Measurements from ENCODE around the gene TMA16. TPM values are rescaled to one million over a fixed set of nuclear protein-coding genes. Genes with fewer than 3 reads are reported as not detected.

TMA16 gene
- total RNA-seq, 1 donor from 2014 or later = 22.2 TPM

GRCh38 chr4:163467082-163467770, 27.3 kb upstream of the TMA16 start:
- Mint-ChIP-seq H3K4me1 (ENCODE audit: low read depth) (no peaks in the 10 kb centered on the region), H3K9me3 (ENCODE audit: low read depth) (no peaks in the 10 kb centered on the region), H3K36me3 (ENCODE audit: low read depth) (no peaks in the 10 kb centered on the region), H3K27me3 (ENCODE audit: low read depth) (peaks cover 25% of the 10 kb centered on the region), H3K4me3 (ENCODE audit: unreplicated experiment) (no peak overlapping the region), H3K27ac (ENCODE audit: unreplicated experiment) (no peak overlapping the region)
- no peak for TF ChIP-seq CTCF (IDR thresholded peaks at IDR 0.05)
- DNase-seq (ENCODE audit: low spot score) = no peak

GRCh38 chr4:163470391-163470790, 24.1 kb upstream of the TMA16 start:
- Mint-ChIP-seq H3K27me3 (ENCODE audit: low read depth) (peaks cover 25% of the 10 kb centered on the region), H3K36me3 (ENCODE audit: low read depth) (no peaks in the 10 kb centered on the region), H3K9me3 (ENCODE audit: low read depth) (no peaks in the 10 kb centered on the region), H3K4me3 (ENCODE audit: unreplicated experiment) (no peak overlapping the region), H3K4me1 (ENCODE audit: low read depth) (no peaks in the 10 kb centered on the region), H3K27ac (ENCODE audit: unreplicated experiment) (no peak overlapping the region)
- no peak for TF ChIP-seq CTCF (IDR thresholded peaks at IDR 0.05)
- no peak for DNase-seq (ENCODE audit: low spot score)

GRCh38 chr4:163473130-163473529, 21.4 kb upstream of the TMA16 start:
- H3K27me3 Mint-ChIP-seq (ENCODE audit: low read depth) = peaks cover 25% of the 10 kb centered on the region
- H3K4me1 Mint-ChIP-seq (ENCODE audit: low read depth) = no peaks in the 10 kb centered on the region
- H3K36me3 Mint-ChIP-seq (ENCODE audit: low read depth) = no peaks in the 10 kb centered on the region
- H3K4me3 Mint-ChIP-seq (ENCODE audit: unreplicated experiment) = no peak overlapping the region
- no peak for TF ChIP-seq CTCF (IDR thresholded peaks at IDR 0.05)
- no peaks in the 10 kb centered on the region for H3K9me3 Mint-ChIP-seq (ENCODE audit: low read depth)
- no peak overlapping the region for H3K27ac Mint-ChIP-seq (ENCODE audit: unreplicated experiment)
- no peak for DNase-seq (ENCODE audit: low spot score)

- Mint-ChIP-seq H3K36me3 (ENCODE audit: low read depth) (no peaks in the 10 kb centered on the region), H3K9me3 (ENCODE audit: low read depth) (no peaks in the 10 kb centered on the region), H3K27ac (ENCODE audit: unreplicated experiment) (no peak within 1 kb of the TSS), H3K4me1 (ENCODE audit: low read depth) (no peaks in the 10 kb centered on the region), H3K4me3 (ENCODE audit: unreplicated experiment) (no peak within 1 kb of the TSS), H3K27me3 (ENCODE audit: low read depth) (peaks cover 25% of the 10 kb centered on the region)
- DNase-seq (ENCODE audit: low spot score) = no peak
- no peak for TF ChIP-seq CTCF (IDR thresholded peaks at IDR 0.05)
These were observed 20.9 kb upstream of the TMA16 start, which contains the start of gene TKTL2 for GRCh38 chr4:163473576-163473975. TKTL2 (minus strand) TSS chr4:163473754; CDS start chr4:163473734, 20 bp downstream.

GRCh38 chr4:163474027-163474426, 20.5 kb upstream of the TMA16 start:
- peaks cover 24% of the 10 kb centered on the region for H3K27me3 Mint-ChIP-seq (ENCODE audit: low read depth)
- H3K4me1 Mint-ChIP-seq (ENCODE audit: low read depth) = no peaks in the 10 kb centered on the region
- no peak for DNase-seq (ENCODE audit: low spot score)
- no peaks in the 10 kb centered on the region for H3K36me3 Mint-ChIP-seq (ENCODE audit: low read depth)
- no peak overlapping the region for H3K4me3 Mint-ChIP-seq (ENCODE audit: unreplicated experiment)
- H3K27ac Mint-ChIP-seq (ENCODE audit: unreplicated experiment) = no peak overlapping the region
- TF ChIP-seq CTCF (IDR thresholded peaks at IDR 0.05) = no peak
- H3K9me3 Mint-ChIP-seq (ENCODE audit: low read depth) = no peaks in the 10 kb centered on the region

Measured in chondrocyte (in vitro differentiated cells).